Measurements from ENCODE around the gene KSR1.

- TF ChIP-seq POLR2A (IDR thresholded peaks at IDR 0.05; ENCODE audit: low read depth, low read length): no peak
- TF ChIP-seq POLR2AphosphoS5 (IDR thresholded peaks at IDR 0.05; ENCODE audit: low read depth, low read length): no peak
Observed at GRCh38 chr17:27499451-27500265, 43.4 kb downstream of the KSR1 start.
